GM21529 (cell line): ENCODE measurements around the gene TRMT61A.
"Not testable (repeated sequence)": the region's sequence is repeated elsewhere in the genome, so short reads cannot be mapped to it uniquely, and the experiment has no call there.

Experiments used
- ATAC-seq: cut with Tn5 transposase; IDR thresholded peaks from one replicate; pipeline ENCODE4 v1.9.1; 2021; ENCODE audit not compliant: unreplicated experiment

Gene TRMT61A

GRCh38 chr14:103508521-103509329, 20.3 kb upstream of the TRMT61A start:
- ATAC-seq, result no peak

- ATAC-seq, result no peak
These were observed 18.9 kb upstream of the TRMT61A start for GRCh38 chr14:103509864-103510723.

GRCh38 chr14:103510724-103511693, 18.0 kb upstream of the TRMT61A start:
- ATAC-seq, result no peak

- not testable (repeated sequence) for ATAC-seq
These were observed 16.8 kb upstream of the TRMT61A start for GRCh38 chr14:103512180-103512579.

GRCh38 chr14:103512701-103513611, 16.0 kb upstream of the TRMT61A start:
- no peak for ATAC-seq

- no peak for ATAC-seq
These were observed 14.2 kb upstream of the TRMT61A start for GRCh38 chr14:103514596-103515421.

DNA sequence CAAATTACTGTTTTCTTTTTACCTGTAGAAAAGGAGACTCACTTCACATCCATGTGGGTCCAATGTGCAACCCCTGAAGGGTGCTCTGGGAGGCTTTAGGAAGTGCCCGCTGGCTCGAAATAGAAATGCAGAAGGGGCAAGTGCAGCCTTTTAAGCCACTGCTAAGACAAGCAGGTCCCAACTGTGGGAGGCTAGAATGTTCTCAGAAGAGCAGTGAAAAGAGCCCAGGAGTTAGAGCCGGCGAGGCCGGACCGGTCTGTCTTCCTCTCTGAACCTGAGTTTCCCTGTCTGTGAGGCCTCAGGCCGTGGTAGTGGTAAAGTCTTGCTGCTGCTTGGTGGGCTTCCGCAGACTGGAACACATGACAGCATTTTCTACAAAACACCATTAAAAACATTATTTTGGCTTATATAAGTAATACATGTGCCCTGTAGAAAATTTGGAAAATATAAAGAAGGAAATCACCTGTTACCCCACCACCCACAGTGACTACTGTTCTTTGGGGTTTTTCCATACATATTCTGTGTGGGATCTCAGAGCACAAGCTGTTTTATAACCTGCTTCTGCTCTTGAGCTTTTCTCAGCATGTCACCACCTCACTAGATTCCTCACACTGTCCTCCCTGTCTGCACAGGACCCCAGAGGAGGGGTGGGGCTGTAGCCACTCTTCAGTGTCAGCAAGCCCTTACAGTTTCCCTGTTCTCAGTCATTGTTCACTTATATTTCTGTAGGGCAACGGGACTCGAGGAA, 12.4 kb upstream of the TRMT61A start:
- ATAC-seq, result no peak

GRCh38 chr14:103517174-103517566, 11.8 kb upstream of the TRMT61A start:
- ATAC-seq, result no peak

DNA sequence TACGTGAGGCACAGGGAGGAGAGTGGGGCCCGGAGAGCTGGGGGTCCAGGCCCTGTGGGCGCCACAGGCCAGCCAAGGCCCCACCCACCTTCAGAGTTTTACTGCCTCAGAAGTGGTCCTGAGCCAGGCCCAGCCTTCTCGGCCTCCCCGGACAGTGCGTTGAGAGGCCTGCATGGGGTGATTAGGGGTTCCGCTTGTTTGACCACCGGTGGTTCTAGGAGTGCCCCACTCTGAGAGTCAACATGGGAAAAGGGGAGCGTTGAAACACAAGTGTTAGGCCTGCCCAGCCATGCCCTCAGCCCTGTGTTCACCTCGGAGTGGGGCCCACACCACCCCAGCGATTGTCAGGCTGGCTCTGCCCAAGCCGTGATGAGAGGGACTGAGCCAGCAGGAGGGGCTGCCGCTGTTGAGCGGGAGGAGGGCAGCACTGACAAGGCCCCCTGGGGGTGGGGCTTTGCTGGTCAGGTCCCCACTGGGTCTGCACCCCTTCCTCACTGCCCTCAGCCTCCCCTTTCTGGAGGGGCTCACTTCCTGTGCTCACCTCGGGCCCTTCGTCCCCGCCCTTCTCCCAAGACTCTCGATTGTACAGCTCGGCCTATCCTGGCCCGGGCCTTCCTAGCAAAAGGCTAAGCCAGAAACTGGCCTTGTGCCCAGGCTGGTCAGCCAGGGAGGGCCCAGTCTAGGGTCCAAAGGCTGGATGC, 11.1 kb upstream of the TRMT61A start:
- ATAC-seq, result no peak

DNA sequence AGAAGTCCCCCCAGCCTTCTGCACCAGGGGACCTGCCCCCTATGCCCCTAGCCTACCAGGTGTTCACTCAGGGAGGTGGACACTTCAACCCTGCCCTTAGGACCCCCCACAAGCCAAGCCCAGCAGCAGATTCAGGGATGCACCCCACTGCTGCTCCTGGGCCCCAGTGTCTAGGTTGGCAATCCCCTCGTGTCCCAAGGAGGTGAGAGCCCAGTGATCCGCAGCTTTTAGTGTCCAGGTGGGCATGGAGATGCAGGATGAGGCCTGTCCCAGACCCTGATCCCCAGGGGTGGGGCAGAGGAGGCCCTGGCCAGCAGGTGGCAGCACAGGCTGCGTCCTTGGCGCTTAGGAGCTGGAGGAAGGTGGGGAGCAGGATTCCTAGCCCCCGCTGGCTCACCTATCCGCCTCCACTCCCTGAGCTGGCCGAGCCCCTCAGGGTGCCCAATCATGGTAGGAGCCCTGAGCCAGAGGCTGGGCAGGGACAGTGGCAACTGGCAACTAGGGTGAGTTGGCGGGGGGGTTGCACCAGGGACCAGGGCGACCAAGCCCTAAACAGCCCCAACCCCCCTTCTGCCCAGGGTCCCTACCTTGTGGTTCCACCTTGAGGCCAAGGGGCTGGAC, 10.5 kb upstream of the TRMT61A start:
- no peak for ATAC-seq

GRCh38 chr14:103519043-103519836, 9.8 kb upstream of the TRMT61A start:
- ATAC-seq, result no peak

- no peak for ATAC-seq
These were observed 9.2 kb upstream of the TRMT61A start for GRCh38 chr14:103519837-103520212.

DNA sequence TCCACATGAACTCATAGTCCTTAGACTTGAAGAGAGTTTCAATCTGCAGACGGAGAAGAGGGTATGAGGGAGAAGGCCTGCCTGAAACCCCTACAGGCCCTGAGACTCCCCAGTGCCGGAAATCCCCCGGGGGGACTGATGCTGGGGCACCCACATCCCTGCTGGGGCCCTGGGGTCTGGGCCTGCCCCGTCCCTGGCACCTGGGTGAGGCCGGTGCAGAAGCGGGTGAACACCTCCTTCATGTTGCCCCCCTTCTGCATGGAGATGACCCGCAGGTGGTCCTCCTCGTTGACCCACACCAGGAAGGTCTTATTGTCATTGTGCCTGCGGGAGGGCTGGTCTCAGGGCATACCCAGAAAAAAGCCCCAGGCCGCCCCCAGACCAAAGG, 8.7 kb upstream of the TRMT61A start:
- no peak for ATAC-seq

DNA sequence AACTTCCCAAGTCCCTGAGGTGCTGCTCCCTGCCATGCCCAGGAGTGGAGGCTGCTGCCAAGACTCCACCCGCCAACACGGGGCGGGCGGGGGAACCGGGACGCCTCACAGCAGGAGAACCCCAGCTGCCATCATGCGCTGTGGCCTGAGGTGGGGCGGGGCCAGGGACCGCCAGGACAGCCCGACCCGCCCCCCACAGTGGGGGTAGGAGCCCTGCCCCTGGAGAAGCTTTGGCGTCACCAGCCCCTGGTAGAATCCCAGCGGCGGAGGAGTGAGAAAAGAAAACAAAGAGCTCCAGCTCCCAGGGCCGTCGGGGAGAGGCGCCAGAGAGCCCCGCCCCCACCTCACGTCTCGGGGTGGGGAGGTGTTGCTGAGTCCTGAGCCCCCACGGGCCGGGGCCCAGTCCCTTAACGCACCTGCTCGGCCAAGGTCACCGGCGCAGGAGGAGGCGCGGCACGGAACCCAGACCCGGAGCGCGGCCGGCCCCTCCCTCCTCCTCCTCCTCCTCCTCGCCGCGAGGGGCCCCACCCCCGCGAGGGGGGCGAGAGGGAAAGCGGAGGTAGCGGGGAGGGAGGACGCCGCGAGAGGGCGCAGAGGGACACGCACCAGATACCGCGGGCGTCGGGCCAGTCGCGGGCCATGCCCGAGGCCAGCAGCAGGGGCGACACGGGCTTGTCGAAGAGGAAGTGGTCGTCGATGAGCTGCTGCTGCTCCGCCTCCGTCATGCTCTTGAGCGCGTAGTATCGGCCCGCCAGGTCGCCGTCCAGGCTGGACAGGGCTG, 8.1 kb upstream of the TRMT61A start:
- no peak for ATAC-seq

- no peak for ATAC-seq
These were observed 7.5 kb upstream of the TRMT61A start for GRCh38 chr14:103521438-103521950.
